ENCODE data around the gene MPG.
"Not testable (repeated sequence)": the region's sequence is repeated elsewhere in the genome, so short reads cannot be mapped to it uniquely, and the experiment has no call there.

Gene MPG

GRCh38 chr16:42691-43090, 35.3 kb upstream of the MPG start:
- in situ Hi-C loops (cut with MboI; ENCODE audit: low sequenced_read_pairs, unreplicated experiment): no loop called here
- TF ChIP-seq CTCF (IDR thresholded peaks at IDR 0.05; ENCODE audit: borderline replicate concordance, control extremely low read depth, extremely low read depth, insufficient read depth, missing control alignments): no peak
- no peak for DNase-seq (ENCODE audit: low spot score)

DNA sequence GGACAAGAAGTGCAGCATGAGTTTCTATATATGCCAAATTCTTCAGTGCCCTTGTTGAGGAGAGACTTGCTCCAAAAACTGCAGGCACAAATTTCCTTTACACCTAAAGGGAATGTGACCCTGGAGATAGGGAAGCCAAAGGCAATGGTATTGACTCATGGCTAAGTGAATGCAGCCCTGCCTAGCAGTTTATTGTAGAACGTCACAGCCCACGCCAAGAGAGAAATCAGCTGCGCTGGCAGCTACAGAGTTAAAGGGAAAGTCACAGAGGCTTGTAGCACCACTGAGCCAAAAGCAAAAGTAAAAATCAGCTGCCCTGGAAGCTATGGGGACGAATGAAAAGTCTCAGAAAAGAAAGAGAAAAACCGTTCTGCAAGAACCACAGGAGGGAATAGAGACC, 34.7 kb upstream of the MPG start:
- no peak for TF ChIP-seq CTCF (IDR thresholded peaks at IDR 0.05; ENCODE audit: borderline replicate concordance, control extremely low read depth, extremely low read depth, insufficient read depth, missing control alignments)
- in situ Hi-C loops (cut with MboI; ENCODE audit: low sequenced_read_pairs, unreplicated experiment): no loop called here

DNA sequence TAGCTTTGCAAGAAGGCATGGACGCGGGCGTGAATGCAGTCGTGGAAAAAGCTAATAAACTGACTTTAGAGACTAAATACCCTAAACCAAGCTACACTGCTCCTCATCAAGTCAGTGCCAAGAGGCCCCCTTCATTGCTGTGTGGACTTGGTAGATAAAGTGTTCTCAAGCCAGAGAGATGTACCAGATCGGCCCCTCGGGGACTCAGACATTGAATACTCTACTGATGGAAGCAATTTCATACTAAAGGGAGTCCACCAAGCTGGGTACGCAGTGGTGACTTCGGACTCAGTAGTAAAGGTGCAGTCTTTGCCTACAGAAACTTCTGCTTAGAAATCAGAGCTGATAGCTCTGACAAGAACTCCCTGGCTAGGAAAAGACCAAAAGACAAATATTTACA, 33.4 kb upstream of the MPG start:
- no peak for TF ChIP-seq CTCF (IDR thresholded peaks at IDR 0.05; ENCODE audit: borderline replicate concordance, control extremely low read depth, extremely low read depth, insufficient read depth, missing control alignments)
- in situ Hi-C loops (cut with MboI; ENCODE audit: low sequenced_read_pairs, unreplicated experiment): no loop called here
- DNase-seq (ENCODE audit: low spot score): no peak

More for the DNA sequence above, 34.7 kb upstream of the MPG start:
- no peak for DNase-seq (ENCODE audit: low spot score)

GRCh38 chr16:45454-45853, 32.6 kb upstream of the MPG start:
- no peak for DNase-seq (ENCODE audit: low spot score)
- no peak for TF ChIP-seq CTCF (IDR thresholded peaks at IDR 0.05; ENCODE audit: borderline replicate concordance, control extremely low read depth, extremely low read depth, insufficient read depth, missing control alignments)
- in situ Hi-C loops (cut with MboI; ENCODE audit: low sequenced_read_pairs, unreplicated experiment): no loop called here

DNA sequence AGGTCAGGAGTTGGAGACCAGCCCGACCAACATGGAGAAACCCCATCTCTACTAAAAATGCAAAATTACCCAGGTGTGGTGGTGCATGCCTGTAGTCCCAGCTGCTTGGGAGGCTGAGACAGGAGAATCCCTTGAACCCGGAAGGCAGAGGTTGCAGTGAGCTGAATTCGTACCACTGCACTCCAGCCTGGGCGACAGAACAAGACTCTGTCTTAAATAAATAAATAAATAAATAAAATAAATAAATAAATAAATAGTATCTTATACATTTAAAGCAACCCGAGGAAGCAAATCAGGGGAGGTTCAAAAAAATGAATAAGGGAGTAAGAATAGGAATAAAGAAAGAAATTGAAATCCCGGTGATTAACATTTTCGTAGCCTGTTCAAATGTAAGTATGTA, 31.5 kb upstream of the MPG start:
- in situ Hi-C loops (cut with MboI; ENCODE audit: low sequenced_read_pairs, unreplicated experiment); DNase-seq (ENCODE audit: low spot score): not testable (repeated sequence)

GRCh38 chr16:47234-47633, 30.8 kb upstream of the MPG start:
- TF ChIP-seq CTCF (IDR thresholded peaks at IDR 0.05; ENCODE audit: borderline replicate concordance, control extremely low read depth, extremely low read depth, insufficient read depth, missing control alignments): no peak
- DNase-seq (ENCODE audit: low spot score): no peak

DNA sequence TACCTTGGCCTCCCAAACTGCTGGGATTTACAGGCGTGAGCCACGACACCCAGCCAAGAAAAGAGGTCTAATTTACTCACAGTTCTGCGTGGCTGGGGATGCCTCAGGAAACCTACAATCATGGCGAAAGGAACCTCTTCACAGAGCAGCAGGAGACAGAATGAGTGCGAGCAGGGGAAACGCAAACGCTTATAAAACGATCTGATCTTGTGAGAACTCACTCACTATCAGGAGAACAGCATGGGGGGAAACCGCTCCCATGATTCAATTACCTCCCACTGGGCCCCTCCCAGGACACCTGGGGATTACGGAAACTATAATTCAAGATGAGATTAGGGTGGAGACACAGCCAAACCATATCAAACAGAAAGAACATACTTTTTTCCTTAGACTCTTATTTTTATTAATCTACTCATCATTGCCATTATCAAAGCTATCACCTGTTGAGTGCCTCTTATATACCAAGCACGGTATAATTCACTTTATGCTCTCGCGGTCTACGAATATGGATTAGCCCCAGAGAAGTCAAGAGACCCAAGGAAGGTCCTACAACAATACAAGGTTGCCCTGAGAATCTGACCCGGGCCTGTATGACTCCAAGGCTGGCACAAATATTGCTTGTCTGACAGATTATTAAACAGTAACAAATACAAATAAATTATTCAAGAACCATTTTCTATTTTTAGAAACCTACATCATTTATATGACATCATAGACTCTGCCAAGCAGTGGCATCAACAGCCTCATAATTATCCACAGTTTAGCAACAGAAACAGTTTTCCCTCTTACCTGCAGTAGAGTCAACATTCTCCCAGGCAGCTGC, 27.0 kb upstream of the MPG start:
- in situ Hi-C loops (cut with MboI; ENCODE audit: low sequenced_read_pairs, unreplicated experiment): no loop called here
- no peak for TF ChIP-seq CTCF (IDR thresholded peaks at IDR 0.05; ENCODE audit: borderline replicate concordance, control extremely low read depth, extremely low read depth, insufficient read depth, missing control alignments)
- no peak for DNase-seq (ENCODE audit: low spot score)

More at GRCh38 chr16:47234-47633, 30.8 kb upstream of the MPG start:
- in situ Hi-C loops (cut with MboI; ENCODE audit: low sequenced_read_pairs, unreplicated experiment): no loop called here
